HEK293 (cell line): ENCODE data around the gene DOCK3.

Experiments
- CTCF ChIA-PET: fragments of 350-600 bp; formaldehyde crosslinking; extraction: SDS; loops from one replicate; lab custom pipeline; 2021; ENCODE audit warnings: antibody characterized with exemption; lab: Yijun Ruan, JAX
- POLR2A ChIA-PET: fragments of 300-600 bp; formaldehyde crosslinking; extraction: SDS; loops from one replicate; lab custom pipeline; 2020; ENCODE audit warnings: antibody characterized with exemption, inconsistent platforms; lab: Yijun Ruan, JAX
- H3K27ac ChIP-seq: fragments of 200-500 bp; sonication (Bioruptor generic); 2 replicates; pipeline ENCODE4 v1.5.1; 2014; ENCODE audit warnings: low read depth, low read length, control low read depth, inconsistent platforms; ENCODE audit errors: extremely low read depth
- H3K36me3 ChIP-seq, 2 experiments: fragments of 200-500 bp in 1 of 2; sonication (Bioruptor generic) in 1 of 2; 1 replicate in 1 of 2; 2 replicates in 1 of 2; pipeline ENCODE4 v1.5.1; 2014 to 2017; ENCODE audit warnings: inconsistent platforms in 2 of 2, low read length in 2 of 2; ENCODE audit not compliant: control insufficient read depth in 2 of 2, insufficient read depth in 1 of 2
- H3K4me1 ChIP-seq: fragments of 200-500 bp; sonication (Bioruptor generic); 2 replicates; pipeline ENCODE4 v1.5.1; 2014; ENCODE audit warnings: mild to moderate bottlenecking, low read length, inconsistent platforms; ENCODE audit not compliant: control insufficient read depth, insufficient read depth
- H3K4me3 ChIP-seq: 2 replicates; pipeline ENCODE4 v1.5.1; 2011; ENCODE audit warnings: low read depth, mild to moderate bottlenecking, control low read depth, low read length, moderate library complexity
- H3K9me3 ChIP-seq: fragments of 200-500 bp; sonication (Bioruptor generic); 2 replicates; pipeline ENCODE4 v1.5.1; 2014; ENCODE audit warnings: low read depth, low read length, inconsistent platforms; ENCODE audit not compliant: control insufficient read depth, insufficient read depth
- HIC1 ChIP-seq: fragments of 450-650 bp; formaldehyde crosslinking; IDR thresholded peaks from 2 replicates; pipeline ENCODE4 v1.5.1; 2016; ENCODE audit warnings: missing biosample characterization, missing genetic modification characterization
- SP7 ChIP-seq: fragments of 450-650 bp; formaldehyde crosslinking; IDR thresholded peaks from 2 replicates; pipeline ENCODE4 v1.5.1; 2016; ENCODE audit warnings: missing biosample characterization, missing genetic modification characterization
- ZBTB17 ChIP-seq: fragments of 450-650 bp; formaldehyde crosslinking; IDR thresholded peaks from 2 replicates; pipeline ENCODE4 v1.5.1; 2016; ENCODE audit warnings: missing biosample characterization, missing genetic modification characterization
- ZBTB20 ChIP-seq: fragments of 450-650 bp; formaldehyde crosslinking; IDR thresholded peaks from 2 replicates; pipeline ENCODE4 v1.5.1; 2016; ENCODE audit warnings: missing biosample characterization, missing genetic modification characterization
- ZBTB6 ChIP-seq: fragments of 450-650 bp; formaldehyde crosslinking; IDR thresholded peaks from 2 replicates; pipeline ENCODE4 v1.5.1; 2017; ENCODE audit warnings: missing biosample characterization, missing genetic modification characterization
- ZBTB8A ChIP-seq: fragments of 450-650 bp; formaldehyde crosslinking; IDR thresholded peaks from 2 replicates; pipeline ENCODE4 v1.5.1; 2016; ENCODE audit warnings: missing biosample characterization, missing genetic modification characterization
- ZNF174 ChIP-seq: fragments of 450-650 bp; formaldehyde crosslinking; IDR thresholded peaks from 2 replicates; pipeline ENCODE4 v1.5.0; 2017; ENCODE audit warnings: missing biosample characterization, mild to moderate bottlenecking, missing genetic modification characterization
- ZNF184 ChIP-seq: fragments of 450-650 bp; IDR thresholded peaks from 2 replicates; pipeline ENCODE4 v1.5.1; 2018; ENCODE audit warnings: missing biosample characterization, mild to moderate bottlenecking, missing genetic modification characterization
- ZNF239 ChIP-seq: fragments of 450-650 bp; formaldehyde crosslinking; IDR thresholded peaks from 2 replicates; pipeline ENCODE4 v1.5.1; 2016; ENCODE audit warnings: missing biosample characterization, missing genetic modification characterization
- ZNF24 ChIP-seq: fragments of 450-650 bp; formaldehyde crosslinking; IDR thresholded peaks from 2 replicates; pipeline ENCODE4 v1.5.1; 2016; ENCODE audit warnings: missing biosample characterization, missing genetic modification characterization
- ZNF324 ChIP-seq: fragments of 450-650 bp; formaldehyde crosslinking; IDR thresholded peaks from 2 replicates; pipeline ENCODE4 v1.5.1; 2016; ENCODE audit warnings: missing biosample characterization, missing genetic modification characterization
- ZNF335 ChIP-seq: fragments of 450-650 bp; formaldehyde crosslinking; conservative IDR thresholded peaks from 2 replicates; pipeline ENCODE4 v1.5.1; 2016; ENCODE audit warnings: missing biosample characterization, missing genetic modification characterization
- ZNF341 ChIP-seq: fragments of 450-650 bp; formaldehyde crosslinking; IDR thresholded peaks from 2 replicates; pipeline ENCODE4; 2016; ENCODE audit warnings: low read depth, missing biosample characterization, missing genetic modification characterization
- ZNF398 ChIP-seq: fragments of 450-650 bp; formaldehyde crosslinking; IDR thresholded peaks from 2 replicates; pipeline ENCODE4 v1.5.1; 2017; ENCODE audit warnings: missing biosample characterization, missing genetic modification characterization
- ZNF518A ChIP-seq: fragments of 450-650 bp; formaldehyde crosslinking; conservative IDR thresholded peaks from 2 replicates; pipeline ENCODE4 v1.5.1; 2016; ENCODE audit warnings: low read depth, missing biosample characterization, missing genetic modification characterization
- ZNF596 ChIP-seq: fragments of 450-650 bp; IDR thresholded peaks from 2 replicates; pipeline ENCODE4 v1.5.0; 2018; ENCODE audit warnings: missing biosample characterization, mild to moderate bottlenecking, missing genetic modification characterization, moderate library complexity
- ZNF626 ChIP-seq: fragments of 450-650 bp; sonication (Bioruptor Pico); formaldehyde crosslinking; IDR thresholded peaks from 2 replicates; pipeline ENCODE4 v1.5.1; 2018; ENCODE audit warnings: missing biosample characterization, missing genetic modification characterization, inconsistent platforms
- ZNF692 ChIP-seq: fragments of 450-650 bp; formaldehyde crosslinking; IDR thresholded peaks from 2 replicates; pipeline ENCODE4 v1.5.1; 2016; ENCODE audit warnings: missing biosample characterization, missing genetic modification characterization
- ZSCAN4 ChIP-seq: fragments of 450-650 bp; formaldehyde crosslinking; IDR thresholded peaks from 2 replicates; pipeline ENCODE4 v1.5.1; 2017; ENCODE audit warnings: missing biosample characterization, missing genetic modification characterization

Gene DOCK3

GRCh38 chr3:51384055-51384725 is 709.5 kb downstream of the DOCK3 start:
- ChIA-PET CTCF (interaction anchor here (0.6 to 1.1 kb wide), 3 partner anchors 314 to 743 kb away, joined by 3 read pairs; no protein-coding TSS in a partner anchor), POLR2A (interaction anchor here (0.9 kb wide), 1 partner anchor 288 kb away, joined by 3 read pairs; no protein-coding TSS in a partner anchor)
- Histone ChIP-seq H3K36me3 (peaks cover 0 to 39% of the 10 kb centered on the region in 2 experiments; a peak in 1 of 3 replicates), H3K4me1 (no peaks in the 10 kb centered on the region), H3K9me3 (no peaks in the 10 kb centered on the region), H3K4me3 (peak overlapping the region; percentile 96), H3K27ac (peak overlapping the region; percentile 65)
- TF ChIP-seq SP7 (tag by site-specific recombination), result 0 out of 2 replicates have a peak, but pooled peaks have one; percentile 18
- TF ChIP-seq ZBTB6, result no peak
- no peak for TF ChIP-seq ZNF239 (tag by site-specific recombination)
- TF ChIP-seq ZNF335 (tag by site-specific recombination), result peak; percentile 85
- peak; percentile 70 for TF ChIP-seq ZBTB8A
- TF ChIP-seq ZNF341 (tag by site-specific recombination), result peak; percentile 29; the same call in 1 of the 2 replicates
- peak; percentile 29 for TF ChIP-seq ZNF398
- peak; percentile 98 for TF ChIP-seq ZBTB20

GRCh38 chr3:51384726-51385473 is 710.2 kb downstream of the DOCK3 start, which contains the start of gene MANF:
TSS of gene MANF (plus strand) at chr3:51385291. CDS start at chr3:51385343, 52 bp downstream.
- POLR2A ChIA-PET, result interaction anchor here (0.6 to 1.9 kb wide), 10 partner anchors 10 to 1048 kb away, joined by 3 to 9 read pairs (median 4); partner anchors contain the start of genes DCAF1, HEMK1 and MAPKAPK3
- Histone ChIP-seq H3K4me1 (no peaks in the 10 kb centered on the region), H3K27ac (peak within 1 kb of the TSS; percentile 65), H3K4me3 (peak within 1 kb of the TSS; percentile 96), H3K36me3 (peaks cover 0 to 47% of the 10 kb centered on the region in 2 experiments; a peak in 1 of 3 replicates), H3K9me3 (no peaks in the 10 kb centered on the region)
- CTCF ChIA-PET, result interaction anchor here (0.5 to 1.1 kb wide), 4 partner anchors 227 to 742 kb away, joined by 3 read pairs; no protein-coding TSS in a partner anchor
- TF ChIP-seq ZNF324 (tag by site-specific recombination) (peak; percentile 37; the same call in 1 of the 2 replicates), ZNF24 (tag by site-specific recombination) (0 out of 2 replicates have a peak, but pooled peaks have one; percentile 17), ZBTB17 (peak; percentile 66), ZNF518A (tag by site-specific recombination) (peak; percentile 66), ZSCAN4 (no peak), ZNF596 (tag by site-specific recombination) (no peak), ZNF184 (tag by site-specific recombination) (no peak), ZNF626 (no peak), ZNF692 (tag by site-specific recombination) (0 out of 2 replicates have a peak, but pooled peaks have one; percentile 52), HIC1 (tag by site-specific recombination) (no peak), ZNF174 (tag by site-specific recombination) (no peak)
